ENCODE results near the gene MAP2K6. TPM values are rescaled to one million over a fixed set of nuclear protein-coding genes. Genes with fewer than 3 reads are reported as not detected.

MAP2K6 gene
- total RNA-seq, 1 experiment from 2014 or later = 17.7 TPM

- H3K27ac Mint-ChIP-seq = no peak overlapping the region
- Histone ChIP-seq H3K27ac (ENCODE audit: insufficient read length, low read depth, low read length) (no peak overlapping the region), H2BK120ac (ENCODE audit: low read depth, low read length, poor library complexity, severe bottlenecking) (no peak overlapping the region), H3K4me2 (ENCODE audit: insufficient read depth, insufficient read length, low read length) (no peak overlapping the region), H3K9me3 (ENCODE audit: control insufficient read depth, low read depth, low read length) (no peaks in the 10 kb centered on the region), H3K56ac (ENCODE audit: insufficient read length, low read depth, low read length) (no peak overlapping the region), H3K18ac (ENCODE audit: insufficient read length, low read depth, low read length) (no peak overlapping the region), H2BK12ac (ENCODE audit: insufficient read length, low read depth, low read length) (no peak overlapping the region), H3K4ac (ENCODE audit: low read depth, low read length) (no peak overlapping the region), H4K8ac (replicated peaks; ENCODE audit: insufficient read length, low read depth, low read length) (no peak overlapping the region), H2AFZ (ENCODE audit: low read length) (no peak overlapping the region), H2BK15ac (ENCODE audit: low read depth, low read length) (no peak overlapping the region), H3T11ph (ENCODE audit: low read length) (no peak overlapping the region), H3K79me2 (ENCODE audit: insufficient read depth, low read length) (no peaks in the 10 kb centered on the region), H3K79me1 (ENCODE audit: insufficient read depth, low read depth, low read length, poor library complexity, severe bottlenecking) (no peaks in the 10 kb centered on the region), H2AK5ac (ENCODE audit: insufficient read length, low read length) (no peak overlapping the region), H3K9ac (ENCODE audit: extremely low read depth, insufficient read length, low read length) (no peak overlapping the region), H3K23me2 (ENCODE audit: insufficient read length, low read depth, low read length, poor library complexity, severe bottlenecking) (no peaks in the 10 kb centered on the region), H3K23ac (ENCODE audit: insufficient read length, low read depth, low read length) (no peak overlapping the region), H4K91ac (ENCODE audit: insufficient read length, low read depth, low read length) (no peak overlapping the region), H2BK5ac (ENCODE audit: insufficient read length, low read length) (no peak overlapping the region), H3K4me1 (ENCODE audit: insufficient read depth, low read length) (no peaks in the 10 kb centered on the region), H4K5ac (ENCODE audit: insufficient read length, low read depth, low read length) (no peak overlapping the region), H3K27me3 (ENCODE audit: insufficient read depth, low read length) (no peaks in the 10 kb centered on the region), H4K20me1 (ENCODE audit: control insufficient read depth, insufficient read depth, insufficient read length) (no peaks in the 10 kb centered on the region), H3K14ac (ENCODE audit: insufficient read depth, low read length) (no peak overlapping the region), H2BK20ac (ENCODE audit: low read depth, low read length, poor library complexity, severe bottlenecking) (no peak overlapping the region)
- peaks cover 35 to 52% (median 48%) of the 10 kb centered on the region in 3 experiments for H3K36me3 Mint-ChIP-seq (ENCODE audit: insufficient read depth in 1 of 3, low read depth in 3 of 3)
- no CpG with 5 or more reads among the region's 5 CpGs for WGBS (ENCODE audit: extremely low coverage, insufficient read length, low lambda C conversion rate)
- no peaks in the 10 kb centered on the region for H3K27me3 Mint-ChIP-seq (ENCODE audit: low read depth)
- no peak overlapping the region for H3K4me3 Mint-ChIP-seq
- H3K9me3 Mint-ChIP-seq = peaks cover 6 to 8% of the 10 kb centered on the region in 2 experiments; a peak in 2 of 5 replicates
- DNase-seq = no peak
- H3K4me1 Mint-ChIP-seq = peaks cover 8 to 17% of the 10 kb centered on the region in 2 experiments; a peak in 3 of 4 replicates
- TF ChIP-seq CTCF (conservative IDR thresholded peaks at IDR 0.05) = no peak
Measured at GRCh38 chr17:69518951-69519350, 104.5 kb downstream of the MAP2K6 start.
